ENCODE results near the gene AQP2.

Gene AQP2

GRCh38 chr12:49955899-49956662 is 5.5 kb downstream of the AQP2 start:
- DNase-seq (ENCODE audit: low spot score): no peak

DNA sequence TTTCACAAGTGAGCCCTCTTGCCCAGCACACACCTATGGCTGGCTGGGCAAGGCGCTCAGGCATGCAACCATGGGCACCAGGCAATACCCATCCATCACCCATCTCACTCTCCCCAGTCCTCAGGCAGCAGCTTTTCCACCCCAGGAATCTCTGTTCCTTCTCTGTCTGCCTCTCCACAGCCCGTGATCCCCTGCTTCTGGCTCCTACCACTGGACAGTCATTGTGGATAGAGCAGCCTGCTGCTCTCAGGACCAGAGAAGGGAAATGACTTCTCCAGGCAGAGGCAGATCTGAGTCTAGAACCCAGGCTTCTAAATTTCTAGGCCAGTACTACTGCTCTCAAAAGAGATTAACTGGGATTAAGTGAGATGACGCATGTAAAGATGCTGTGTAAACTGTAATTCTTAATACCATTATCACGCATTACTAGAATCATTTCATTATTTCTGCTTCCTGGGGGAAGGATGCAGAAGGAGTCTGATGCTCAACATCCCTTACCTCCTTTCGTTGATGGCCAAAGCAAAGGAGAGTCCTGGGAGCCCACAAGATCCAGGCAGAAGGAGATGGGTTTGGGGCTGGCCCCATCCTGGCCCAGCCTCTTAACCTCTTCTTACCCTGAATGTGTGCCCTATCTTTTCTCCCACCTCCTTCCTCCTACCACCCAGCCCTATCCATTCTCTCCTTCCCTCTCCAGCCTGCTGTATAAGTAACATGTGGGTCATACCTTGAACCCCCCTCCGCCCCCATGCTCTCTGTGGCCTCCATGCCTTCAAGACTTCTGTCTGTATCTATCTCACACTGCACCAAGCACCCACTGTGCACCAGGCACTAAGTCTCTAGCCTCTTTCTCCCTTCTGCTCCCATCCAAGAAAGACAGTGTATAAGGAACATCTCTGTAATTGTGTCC is 6.4 kb downstream of the AQP2 start:
- no peak for DNase-seq (ENCODE audit: low spot score)

GRCh38 chr12:49957570-49957967 is 7.0 kb downstream of the AQP2 start:
- DNase-seq (ENCODE audit: low spot score): no peak

DNA sequence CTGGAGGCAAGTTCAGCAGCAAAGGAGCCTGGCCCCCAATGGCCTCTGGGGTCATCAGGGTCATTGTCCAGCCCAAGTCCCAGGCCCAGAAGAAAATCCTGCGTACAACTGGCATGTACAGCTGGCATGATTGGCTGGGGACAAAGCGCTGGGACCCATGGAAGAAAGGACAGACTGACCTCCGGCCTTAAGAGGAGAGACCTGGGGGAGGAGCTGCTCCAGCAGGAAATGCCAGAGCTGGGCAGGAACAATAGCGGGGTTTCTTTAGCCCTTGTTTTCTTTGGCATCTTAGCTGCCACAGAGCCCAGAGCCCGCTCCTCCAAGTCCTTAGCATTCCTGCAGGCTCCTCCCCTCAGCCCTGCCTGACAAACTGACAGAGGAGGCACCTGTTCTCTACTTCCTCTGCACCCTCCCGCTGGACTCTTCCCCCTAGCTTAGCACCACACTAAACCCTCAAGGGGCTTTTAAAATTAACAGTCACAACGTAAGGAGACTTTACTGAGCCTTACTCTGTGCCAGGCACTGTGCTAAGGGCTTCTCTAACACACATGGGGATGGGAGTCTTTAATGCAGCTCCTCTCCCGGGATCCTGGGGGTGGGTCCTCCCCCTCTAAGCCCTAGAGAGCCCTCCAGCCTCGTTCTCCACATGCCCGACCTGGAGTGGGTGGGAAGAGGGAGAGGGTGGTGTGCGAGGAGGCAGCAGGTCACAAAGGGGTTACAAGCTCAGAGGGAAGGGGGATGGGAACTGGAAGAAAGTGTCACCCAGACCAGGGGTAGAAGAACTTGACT is 9.3 kb downstream of the AQP2 start:
- no peak for DNase-seq (ENCODE audit: low spot score)

DNA sequence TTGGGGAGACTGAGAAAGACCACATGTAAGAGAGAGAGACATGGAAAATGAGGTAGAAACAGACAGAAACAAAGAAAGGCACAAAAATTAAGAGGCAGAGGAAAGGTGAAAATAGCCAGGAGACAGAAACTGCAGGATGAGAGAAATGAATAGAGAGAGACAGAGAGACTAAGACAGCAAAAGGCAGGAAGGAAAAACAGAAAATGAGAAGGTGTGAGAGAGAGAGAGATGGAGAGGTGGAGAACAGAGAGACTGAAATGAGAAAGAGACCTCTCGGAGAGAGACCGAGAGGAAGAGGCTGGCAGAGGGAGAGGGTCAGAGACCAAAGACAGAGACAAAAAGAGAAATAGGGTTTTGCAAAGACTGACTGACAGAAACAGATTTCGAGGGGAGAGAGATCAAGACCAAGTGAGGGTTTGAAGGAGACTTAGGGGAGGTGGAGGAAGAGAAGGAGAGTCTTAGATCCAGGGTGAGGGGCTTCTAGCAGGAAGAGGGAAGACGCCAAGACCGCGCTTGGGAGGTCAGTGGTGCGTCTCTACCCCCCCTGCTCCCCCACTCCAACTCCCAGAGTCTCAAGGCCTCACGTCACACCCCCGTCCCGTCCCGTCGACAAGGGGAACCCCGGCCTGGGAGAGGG is 10.1 kb downstream of the AQP2 start:
- DNase-seq (ENCODE audit: low spot score): no peak

- DNase-seq (ENCODE audit: low spot score): no peak
These were observed 10.8 kb downstream of the AQP2 start, which contains the start of gene AQP5 for GRCh38 chr12:49961111-49961922. Gene AQP5, plus strand, starts transcription at chr12:49961872. Its CDS starts 146 bp downstream, at chr12:49962018.

- no peak for DNase-seq (ENCODE audit: low spot score)
These were observed 11.6 kb downstream of the AQP2 start for GRCh38 chr12:49961993-49962764.

DNA sequence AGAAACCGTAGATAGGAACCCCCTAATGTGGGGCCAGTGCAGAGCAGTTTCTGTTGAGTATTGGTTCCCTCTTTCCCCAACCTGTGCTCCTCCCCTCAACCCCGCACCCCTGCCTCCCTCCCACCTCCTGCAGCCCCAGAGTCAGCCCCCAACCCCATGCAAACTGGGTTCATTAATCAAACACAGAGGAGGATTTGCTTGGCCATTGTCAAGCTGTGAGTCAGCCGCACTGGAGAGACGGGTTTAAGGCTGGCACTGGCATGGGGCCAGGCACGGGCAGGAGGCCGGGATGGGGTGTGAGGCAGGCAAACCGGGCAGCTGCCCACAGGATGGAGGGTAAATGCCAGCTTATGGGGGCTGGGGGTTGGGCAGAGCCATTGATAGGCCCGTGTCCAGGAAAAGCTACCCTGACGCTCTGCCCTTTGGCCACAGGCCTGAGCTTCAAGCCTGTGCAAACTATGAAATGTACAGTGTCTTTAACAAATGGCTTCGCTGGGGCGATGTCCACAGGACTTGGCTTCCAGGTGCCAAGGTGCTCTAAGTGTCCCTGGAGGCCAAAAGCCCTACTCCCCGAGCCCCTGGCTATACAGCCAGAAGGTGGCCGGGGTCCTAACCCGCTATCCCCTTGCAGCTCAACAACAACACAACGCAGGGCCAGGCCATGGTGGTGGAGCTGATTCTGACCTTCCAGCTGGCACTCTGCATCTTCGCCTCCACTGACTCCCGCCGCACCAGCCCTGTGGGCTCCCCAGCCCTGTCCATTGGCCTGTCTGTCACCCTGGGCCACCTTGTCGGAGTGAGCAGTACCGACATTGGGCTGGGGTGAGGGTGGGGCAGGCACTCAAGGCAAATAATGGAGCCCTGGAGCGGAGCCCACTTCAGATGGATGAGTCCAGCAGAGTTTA is 12.6 kb downstream of the AQP2 start:
- DNase-seq (ENCODE audit: low spot score): no peak

- DNase-seq (ENCODE audit: low spot score): no peak
These were observed 13.7 kb downstream of the AQP2 start for GRCh38 chr12:49963976-49964815.

DNA sequence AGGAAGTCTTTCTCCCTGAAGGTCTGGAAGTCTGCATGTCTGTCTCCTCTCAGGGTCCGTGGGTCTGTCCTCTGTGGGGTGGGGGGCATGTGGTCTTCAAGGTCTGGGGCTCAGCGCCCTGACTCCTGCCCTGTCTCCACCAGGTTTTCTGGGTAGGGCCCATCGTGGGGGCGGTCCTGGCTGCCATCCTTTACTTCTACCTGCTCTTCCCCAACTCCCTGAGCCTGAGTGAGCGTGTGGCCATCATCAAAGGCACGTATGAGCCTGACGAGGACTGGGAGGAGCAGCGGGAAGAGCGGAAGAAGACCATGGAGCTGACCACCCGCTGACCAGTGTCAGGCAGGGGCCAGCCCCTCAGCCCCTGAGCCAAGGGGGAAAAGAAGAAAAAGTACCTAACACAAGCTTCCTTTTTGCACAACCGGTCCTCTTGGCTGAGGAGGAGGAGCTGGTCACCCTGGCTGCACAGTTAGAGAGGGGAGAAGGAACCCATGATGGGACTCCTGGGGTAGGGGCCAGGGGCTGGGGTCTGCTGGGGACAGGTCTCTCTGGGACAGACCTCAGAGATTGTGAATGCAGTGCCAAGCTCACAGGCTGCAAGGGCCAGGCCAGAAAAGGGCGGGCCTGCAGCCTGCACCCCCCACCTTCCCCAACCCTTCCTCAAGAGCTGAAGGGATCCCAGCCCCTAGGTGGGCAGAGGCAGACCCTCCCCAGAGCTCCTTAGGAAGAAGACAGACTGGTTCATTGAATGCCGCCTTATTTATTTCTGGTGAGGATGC is 14.5 kb downstream of the AQP2 start:
- no peak for DNase-seq (ENCODE audit: low spot score)

- no peak for DNase-seq (ENCODE audit: low spot score)
These were observed 15.3 kb downstream of the AQP2 start for GRCh38 chr12:49965836-49966235.

DNA sequence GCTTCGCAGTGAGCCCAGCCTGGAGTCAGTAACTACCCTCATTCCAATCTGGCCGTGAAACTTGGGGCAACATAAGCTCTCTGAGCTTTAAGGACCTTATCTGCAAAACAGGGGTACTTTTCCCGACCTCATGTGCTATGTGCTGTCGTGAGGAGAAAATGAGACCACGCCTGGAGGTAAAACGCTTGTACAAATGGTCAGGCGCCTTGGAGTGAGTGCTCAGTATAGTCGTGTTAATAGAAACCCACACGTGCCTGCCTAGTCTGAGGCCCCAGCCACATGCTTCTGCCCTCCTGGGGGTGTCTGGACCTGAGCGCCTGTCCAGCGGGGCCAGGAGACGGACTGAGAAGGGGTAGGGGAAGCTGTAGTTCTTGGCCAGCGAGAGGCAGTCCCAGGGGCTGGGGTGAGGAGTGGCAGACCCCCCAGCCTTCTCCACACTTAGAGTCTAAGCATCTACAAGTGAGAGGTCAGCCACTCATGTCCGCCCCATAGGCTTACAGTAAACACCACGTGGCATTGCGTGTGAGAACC is 16.0 kb downstream of the AQP2 start:
- DNase-seq (ENCODE audit: low spot score): no peak

- DNase-seq (ENCODE audit: low spot score): peak; percentile 91
These were observed 16.7 kb downstream of the AQP2 start for GRCh38 chr12:49967042-49967776.

GRCh38 chr12:49967777-49968250 is 17.3 kb downstream of the AQP2 start:
- no peak for DNase-seq (ENCODE audit: low spot score)

DNA sequence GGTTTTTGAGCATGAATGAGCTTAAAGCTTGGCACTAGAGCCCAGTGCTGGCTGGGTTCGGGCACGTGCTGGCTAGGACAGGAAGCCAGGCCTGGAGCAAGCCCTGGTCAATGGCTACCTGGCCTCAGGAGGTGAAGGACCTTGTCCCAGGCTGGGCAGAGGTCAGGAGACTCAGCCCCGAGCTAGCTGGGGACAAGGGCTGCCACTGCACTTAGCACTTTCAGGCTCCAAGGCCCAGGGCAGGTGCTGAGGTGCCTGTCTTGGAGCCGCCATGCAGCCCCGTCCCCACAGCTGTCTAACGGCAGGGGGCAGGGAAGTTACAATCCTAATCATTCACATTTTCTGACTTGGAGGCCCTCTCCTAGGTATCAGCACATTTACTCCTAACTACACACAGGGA is 17.9 kb downstream of the AQP2 start:
- DNase-seq (ENCODE audit: low spot score): no peak

DNA sequence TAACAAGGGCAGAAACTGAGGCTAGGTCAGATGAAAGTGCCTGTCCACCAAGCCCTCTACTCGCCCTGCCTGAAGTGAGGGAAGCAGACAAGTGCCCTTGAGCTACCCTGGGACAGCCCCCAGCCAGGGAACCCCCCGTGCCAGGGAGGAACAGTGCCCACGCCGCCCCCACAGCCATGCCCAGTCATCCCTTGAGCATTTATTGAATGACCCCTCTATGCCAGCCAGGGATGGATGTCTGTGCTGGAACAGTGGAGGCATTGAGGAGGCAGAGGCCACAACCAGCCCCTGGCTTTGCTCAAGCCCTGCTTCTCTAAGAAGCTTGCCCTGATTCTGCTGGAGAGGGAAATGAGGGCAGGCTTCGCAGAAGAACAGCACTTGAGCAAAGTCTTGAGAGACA is 18.5 kb downstream of the AQP2 start:
- no peak for DNase-seq (ENCODE audit: low spot score)

All from activated CD4-positive, alpha-beta T cell treated with anti-CD3 and anti-CD28 coated beads, Interleukin-2, Interleukin-4, amounts not matched to agents 100 ng/mL and 50 ng/mL, durations not matched to agents 16 hours and 8 hours (primary cell).